ENCODE measurements around the gene CCDC30.

DNA sequence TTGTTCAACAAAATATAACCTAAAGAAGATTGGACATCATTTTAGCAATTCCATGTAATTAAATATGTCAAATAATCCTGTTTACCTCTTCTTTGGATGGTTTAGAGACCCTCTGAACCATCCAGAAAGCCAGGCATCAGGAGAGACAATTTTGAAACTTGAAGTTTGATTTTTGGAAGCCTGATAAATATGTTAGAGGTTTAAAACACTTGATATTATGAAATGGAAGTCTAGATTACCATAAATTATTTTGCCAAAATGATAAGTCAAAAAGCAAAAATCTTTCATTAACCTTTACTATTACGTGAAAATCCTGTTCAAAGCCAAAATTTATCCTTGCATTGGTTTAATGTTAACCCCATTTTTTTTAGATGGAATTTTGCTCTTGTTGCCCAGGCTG lies 43.5 kb downstream of the CCDC30 start:
- TF ChIP-seq, protein P1, sequence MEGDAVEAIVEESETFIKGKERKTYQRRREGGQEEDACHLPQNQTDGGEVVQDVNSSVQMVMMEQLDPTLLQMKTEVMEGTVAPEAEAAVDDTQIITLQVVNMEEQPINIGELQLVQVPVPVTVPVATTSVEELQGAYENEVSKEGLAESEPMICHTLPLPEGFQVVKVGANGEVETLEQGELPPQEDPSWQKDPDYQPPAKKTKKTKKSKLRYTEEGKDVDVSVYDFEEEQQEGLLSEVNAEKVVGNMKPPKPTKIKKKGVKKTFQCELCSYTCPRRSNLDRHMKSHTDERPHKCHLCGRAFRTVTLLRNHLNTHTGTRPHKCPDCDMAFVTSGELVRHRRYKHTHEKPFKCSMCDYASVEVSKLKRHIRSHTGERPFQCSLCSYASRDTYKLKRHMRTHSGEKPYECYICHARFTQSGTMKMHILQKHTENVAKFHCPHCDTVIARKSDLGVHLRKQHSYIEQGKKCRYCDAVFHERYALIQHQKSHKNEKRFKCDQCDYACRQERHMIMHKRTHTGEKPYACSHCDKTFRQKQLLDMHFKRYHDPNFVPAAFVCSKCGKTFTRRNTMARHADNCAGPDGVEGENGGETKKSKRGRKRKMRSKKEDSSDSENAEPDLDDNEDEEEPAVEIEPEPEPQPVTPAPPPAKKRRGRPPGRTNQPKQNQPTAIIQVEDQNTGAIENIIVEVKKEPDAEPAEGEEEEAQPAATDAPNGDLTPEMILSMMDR (IDR thresholded peaks at IDR 0.05) = no peak
- TF ChIP-seq POLR2A (IDR thresholded peaks at IDR 0.05) = no peak
